ENCODE data around the gene AP1G1.
"Not testable (repeated sequence)": the region's sequence is repeated elsewhere in the genome, so short reads cannot be mapped to it uniquely, and the experiment has no call there.

AP1G1 gene

DNA sequence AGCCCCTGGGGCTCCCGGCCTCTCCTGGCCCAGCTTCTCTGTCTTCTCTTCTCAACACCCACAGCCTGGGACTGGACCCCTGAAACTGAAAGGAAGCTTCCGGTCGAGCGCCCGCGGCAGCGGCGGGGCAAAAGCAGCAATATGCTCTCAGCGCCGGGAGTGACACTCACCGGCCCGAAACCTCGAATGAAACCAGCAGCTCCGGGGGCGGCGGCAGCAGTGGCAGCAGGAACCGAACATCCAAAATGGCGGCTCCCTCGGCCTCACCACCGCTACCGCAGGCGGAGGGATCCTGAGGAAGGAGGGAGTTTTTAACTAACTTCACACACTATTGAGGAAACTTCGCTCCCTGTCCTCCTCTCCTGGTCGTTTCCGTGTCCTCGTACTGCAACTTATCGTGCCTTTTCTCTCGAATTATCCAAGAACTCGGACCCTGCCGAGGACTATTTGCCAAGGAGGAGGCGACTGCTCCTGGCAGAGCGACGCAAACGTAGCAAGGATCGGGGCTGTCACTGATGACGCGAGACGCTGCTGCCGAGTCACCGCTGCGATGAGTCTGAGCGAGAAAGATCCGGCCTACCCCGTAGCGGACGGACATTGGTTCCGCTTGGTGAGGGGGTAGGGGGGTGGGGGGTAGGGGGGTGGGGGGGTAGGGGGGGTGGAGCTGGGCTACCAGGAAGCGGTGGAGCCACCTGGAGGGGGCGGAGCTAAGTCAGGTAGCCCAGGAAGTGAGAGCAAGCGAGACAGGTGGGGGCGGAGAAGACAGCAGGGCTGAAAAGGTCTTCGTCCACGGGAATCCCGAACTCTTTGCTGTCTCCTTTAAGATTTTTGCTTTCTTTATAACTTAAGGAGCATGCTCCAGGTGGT, at the start of gene AP1G1:
AP1G1 (minus strand) TSS at position 242 of the 867 bp plus-strand sequence. CDS start 19,355 bp downstream, outside the sequence.
- peak; percentile 99 for DNase-seq

DNA sequence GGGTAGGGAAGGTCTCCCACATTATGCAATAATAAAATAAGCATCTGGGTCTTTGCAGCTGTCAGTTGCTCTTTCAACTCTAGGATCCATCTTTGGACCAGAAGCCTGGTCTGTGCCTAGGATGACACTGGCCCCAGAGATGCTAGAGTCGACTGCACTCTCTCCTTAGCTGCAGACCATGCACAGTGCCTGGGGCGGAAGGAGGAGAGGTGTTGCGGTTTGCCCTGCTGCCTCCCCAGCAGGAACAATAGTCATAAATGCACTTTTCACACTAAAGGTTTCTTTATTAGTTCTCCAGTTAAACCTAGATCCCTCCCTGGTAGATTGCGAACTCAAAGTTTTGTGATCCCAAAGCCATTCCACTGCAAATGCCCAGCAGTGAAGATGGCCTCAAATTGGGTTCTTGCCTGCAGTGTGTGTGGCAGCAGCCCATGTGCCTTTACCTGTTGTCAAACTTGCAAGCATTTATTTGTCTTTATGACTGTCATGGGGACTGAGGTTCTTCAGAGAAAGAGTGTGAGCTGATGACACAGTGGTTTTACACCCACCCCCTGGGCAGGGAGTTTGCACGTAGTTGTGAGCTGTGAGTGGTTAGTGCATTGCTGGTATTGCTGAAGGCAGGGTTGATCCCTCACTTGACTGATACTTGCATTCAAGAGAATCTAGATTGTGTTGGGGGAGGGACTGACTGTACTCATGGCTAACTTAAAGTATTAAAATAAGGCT, 47.5 kb upstream of the AP1G1 start:
- DNase-seq = no peak

DNA sequence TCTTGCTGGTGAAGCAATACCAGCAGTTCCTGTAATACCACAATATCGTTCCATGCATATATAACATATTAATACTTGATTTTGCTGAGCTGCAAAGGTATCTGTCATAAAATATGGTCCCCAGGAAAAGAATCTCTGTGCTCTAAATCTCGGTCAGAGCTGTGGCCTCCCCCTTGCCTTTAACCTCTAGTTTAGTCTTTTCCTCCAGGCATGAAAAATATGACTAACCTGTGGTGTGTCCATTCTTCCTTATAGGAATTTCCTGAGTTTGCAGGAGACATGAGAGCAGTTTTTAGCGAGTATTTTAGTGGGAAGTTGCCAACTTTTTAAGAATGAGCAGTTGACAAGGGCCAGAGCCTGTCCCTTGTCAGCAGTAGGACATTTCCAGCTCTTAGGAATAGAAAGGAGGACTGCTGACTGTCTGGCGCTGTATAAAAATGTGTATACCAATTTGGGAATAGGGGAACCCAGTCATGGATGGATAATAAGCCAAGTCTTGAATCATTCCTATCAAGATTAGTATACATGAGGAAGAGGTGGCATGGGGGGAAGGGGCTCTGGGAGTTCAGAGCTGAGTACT, 45.8 kb upstream of the AP1G1 start:
- DNase-seq = no peak

DNA sequence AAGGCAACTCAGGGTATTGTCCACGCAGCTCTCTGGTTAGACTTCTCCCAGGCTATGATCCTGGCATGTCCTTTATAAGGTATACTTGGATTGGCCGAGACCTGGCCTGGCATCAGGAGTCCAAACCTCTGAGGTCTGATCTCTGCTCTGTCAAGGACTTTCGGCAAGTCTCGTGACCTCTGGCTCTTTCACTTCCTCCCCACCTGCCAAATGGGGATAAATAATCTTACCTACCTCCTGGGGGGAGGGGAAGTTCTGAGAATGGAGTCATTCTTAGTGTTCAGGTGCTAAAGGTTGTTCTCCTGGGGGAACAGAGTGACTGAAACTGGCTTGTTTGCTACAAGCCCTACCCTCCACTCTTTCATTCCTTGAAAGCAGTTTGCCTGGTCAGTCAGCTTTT, 44.8 kb upstream of the AP1G1 start:
- DNase-seq = peak; percentile 96

DNA sequence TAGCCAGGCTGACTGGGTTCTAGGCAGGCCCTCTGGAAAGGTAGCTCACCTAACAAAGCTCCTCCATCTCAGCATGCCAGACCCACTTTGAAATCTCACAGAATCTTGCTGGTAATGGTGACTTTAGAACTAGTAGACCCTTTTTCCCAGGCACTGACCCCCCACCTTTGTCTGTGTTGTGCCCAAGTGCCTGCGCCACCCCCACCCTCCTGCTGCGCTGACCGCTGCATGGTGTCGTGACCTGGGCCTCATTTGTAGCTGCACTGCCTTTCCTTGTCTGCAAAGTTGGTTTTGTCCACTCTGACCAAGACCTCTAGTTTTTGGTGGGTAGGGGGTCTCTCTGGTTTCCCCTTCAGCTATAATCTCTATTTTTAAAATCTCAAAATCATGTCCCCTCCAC, 43.9 kb upstream of the AP1G1 start:
- no peak for DNase-seq

DNA sequence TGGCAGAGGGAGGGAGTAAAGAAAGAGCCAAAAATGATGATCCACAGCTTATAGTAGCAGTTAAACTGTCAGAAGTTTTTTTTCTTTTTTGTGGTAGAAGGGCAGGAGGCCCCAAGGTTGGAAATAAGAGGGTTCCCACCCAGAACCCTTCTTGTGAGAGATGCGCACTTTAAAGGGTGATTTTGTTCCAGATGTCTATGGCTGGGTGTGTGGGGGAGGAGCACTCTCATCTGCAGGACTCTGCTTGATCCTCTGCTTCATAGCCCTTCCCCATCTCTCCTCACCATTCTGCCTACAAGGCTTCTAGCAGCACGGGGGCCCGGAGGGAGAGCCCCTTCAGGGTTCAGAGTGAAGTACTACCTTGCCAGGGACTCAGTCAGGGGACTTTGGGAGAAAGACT, 43.5 kb upstream of the AP1G1 start:
- DNase-seq = no peak

DNA sequence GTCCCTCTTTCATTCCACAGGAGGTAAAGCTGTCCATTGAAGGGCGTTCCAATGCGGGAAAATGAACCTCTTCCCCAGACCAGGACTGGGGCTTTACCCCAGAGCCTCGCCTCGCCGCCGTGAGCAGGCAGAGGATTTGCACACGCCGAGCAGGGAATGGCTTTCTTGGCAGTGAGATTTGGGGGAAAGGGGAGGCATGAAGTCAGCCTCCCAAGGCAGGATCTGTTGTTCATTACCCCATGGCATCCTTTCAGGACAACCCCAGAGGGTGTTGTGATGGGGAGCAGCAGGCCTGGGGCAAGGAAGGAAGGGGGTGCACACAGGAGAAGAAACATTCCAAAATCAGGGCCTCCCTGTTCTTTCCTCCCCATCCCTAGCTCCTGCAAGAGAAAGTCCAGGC, 43.1 kb upstream of the AP1G1 start:
- DNase-seq = no peak

DNA sequence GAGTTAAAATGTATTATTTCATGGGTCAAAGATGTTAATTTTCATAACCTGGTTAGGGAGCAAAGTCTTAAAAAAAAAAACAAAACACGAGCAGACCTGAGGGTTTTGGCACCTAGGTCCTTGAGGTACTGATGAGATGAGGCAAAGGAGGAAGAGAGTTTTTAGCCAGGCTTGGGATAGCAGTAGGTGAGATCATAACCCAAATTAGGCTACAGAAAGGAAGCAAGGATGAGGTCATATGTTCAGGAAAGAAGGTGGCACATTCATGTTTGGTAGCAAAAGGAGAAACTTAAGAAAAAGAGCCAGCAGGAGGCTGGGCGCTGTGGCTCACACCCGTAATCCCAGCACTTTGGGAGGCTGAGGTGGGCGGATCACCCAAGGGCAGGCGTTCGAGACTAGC, 40.0 kb upstream of the AP1G1 start:
- no peak for DNase-seq

DNA sequence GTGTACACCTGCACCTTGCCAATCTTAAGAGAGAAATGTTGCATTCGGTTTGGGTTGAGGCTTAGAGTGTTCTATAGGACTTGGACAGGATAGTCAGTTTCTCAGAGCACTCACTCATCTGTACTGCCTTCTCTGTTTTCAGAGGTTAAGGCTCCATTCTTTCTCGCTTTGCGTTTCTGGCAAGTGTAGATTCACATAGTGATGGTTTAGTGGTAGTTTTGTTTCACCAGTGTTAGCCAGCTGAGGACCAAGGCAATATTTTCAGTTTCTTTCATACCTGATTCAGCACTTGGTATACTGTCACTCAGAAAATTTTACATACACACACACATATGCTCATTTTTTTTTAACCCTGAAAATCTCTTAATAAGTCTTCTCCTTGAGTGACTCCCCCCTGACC, 38.5 kb upstream of the AP1G1 start:
- no peak for DNase-seq

DNA sequence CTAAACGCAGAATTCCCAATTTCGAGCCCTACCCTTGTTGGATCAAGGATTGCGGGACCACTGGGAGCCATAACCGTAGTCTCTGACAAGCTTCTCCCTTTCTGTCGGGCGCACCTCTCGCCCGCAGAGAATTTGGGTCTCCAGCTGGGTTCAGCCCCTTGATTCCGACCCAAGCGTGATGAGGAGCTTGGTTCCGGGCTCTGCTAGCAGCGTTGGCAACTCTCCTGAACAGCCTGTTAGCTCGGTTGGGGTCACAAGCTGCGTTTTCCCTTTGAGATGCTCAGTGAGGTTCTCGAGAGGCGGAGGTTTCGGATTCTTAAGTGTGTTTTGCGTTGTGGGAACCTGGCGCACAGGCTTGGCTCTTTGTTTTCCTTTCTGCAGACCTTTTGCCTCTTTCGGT, 37.8 kb upstream of the AP1G1 start:
- peak; percentile 59 for DNase-seq

DNA sequence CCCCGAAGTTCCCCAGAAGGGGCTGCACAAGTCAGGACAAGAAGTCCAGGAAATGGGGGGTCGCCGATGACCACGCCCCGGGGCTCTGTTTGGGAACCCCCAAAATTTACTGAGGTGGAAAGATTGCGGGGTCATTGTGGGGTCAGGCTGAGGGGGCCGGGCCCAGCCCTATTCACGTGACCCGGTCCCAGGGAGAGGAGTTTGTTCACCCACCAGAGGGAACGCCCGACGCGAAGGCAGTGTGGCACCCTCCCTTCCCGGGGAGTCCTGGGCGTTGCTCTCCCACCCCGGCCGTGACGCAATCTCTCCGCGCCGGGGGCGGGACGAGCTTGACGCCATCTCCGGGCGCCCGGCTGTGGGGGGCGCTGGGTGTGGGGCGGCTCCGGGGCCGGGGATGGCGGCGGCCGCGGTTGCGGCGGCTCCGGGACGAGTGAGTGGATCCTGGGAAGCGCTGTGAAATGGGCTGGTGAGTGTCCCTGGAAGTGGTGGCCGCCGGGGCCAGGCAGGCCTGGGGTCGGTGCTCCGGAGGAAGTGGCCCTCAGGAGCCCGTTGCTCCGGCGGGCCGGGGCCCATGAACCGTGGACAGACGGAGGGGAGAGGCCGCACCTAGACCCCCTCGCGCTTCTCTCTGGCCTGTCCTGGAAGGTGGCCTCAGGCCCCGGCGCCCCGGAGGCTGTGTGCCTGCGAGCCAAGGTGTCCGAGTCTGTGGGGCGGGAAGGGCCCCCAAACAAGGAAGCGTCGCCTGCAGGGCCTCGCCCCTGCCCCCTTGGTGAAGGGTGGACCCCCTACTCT, 37.2 kb upstream of the AP1G1 start, which contains the start of gene ATXN1L:
ATXN1L (plus strand) TSS at position 338 of the 792 bp plus-strand sequence. CDS start 3,765 bp downstream, outside the sequence.
- DNase-seq = peak; percentile 98

DNA sequence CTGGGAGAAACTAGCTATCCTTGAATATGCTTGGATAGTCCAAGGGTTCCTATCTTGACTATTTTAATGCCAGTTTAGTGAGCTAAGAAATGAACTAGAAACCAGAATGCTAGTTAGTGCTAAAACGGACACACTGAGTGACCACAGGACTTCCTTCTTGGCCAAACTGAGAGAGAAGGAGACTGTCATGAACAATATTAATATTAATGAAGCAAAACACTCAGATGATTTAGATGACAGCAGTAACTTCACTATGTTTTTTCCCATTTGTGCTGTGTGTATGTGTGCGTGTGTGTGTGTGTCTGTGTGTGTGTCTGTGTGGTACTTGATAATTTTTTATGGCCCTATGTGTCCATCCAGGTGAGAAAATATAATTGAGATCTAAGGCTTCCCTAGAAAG, 34.9 kb upstream of the AP1G1 start:
- DNase-seq = no peak

DNA sequence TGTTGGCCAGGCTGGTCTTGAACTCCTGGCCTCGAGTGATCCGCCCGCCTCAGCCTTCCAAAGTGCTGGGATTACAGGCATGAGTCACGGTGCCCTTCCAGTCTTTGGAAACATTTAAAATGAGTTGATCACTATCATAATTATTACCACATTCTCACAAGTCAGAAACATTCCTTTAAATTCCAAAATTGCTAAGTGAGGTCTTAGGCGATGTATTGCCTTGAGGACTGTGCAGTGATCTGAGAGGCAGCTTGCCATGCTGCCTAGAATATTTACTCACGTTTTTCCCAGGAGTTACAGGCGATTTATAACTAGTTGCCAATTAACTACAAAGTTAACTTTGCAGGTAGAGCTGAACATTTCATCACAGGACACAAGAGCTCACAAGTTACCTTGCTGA, 31.4 kb upstream of the AP1G1 start:
- DNase-seq = no peak

DNA sequence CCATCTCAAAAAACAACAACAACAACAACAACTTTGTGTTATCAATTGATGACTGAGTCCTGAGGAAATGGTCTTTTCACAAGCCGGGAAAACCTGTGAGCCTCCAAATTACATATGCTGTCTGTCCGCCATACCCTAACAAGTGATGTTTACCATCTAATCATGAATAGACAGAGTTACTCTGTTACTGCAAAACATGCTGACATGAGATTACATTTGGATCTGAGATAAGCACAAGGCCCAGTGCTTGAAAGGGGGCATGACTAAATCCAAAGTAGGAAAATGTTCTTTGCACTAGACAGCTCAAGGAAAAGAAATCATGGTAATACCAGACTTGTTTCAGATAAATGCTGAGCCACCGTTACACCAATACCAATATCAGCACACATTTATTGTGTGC, 28.5 kb upstream of the AP1G1 start:
- DNase-seq = no peak

DNA sequence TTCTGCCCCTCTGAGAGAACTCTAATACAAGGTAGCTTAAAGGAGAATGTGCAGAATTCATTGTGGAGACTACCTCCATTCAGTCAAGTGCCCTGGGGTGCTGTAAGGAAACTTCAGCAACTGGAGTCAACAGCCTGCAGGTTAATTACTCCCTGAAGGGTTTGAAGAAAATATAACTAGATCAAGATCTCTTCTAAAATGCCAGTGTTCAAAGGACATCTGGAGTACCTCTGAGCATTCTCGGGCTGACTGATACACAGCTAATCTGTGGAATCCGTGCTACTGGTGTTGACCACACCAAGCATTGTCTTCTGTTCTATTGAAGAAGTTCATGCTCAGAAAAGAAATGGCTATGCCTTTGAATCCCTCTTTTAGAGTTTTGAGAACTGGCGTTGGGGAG, 25.7 kb upstream of the AP1G1 start:
- DNase-seq = no peak

DNA sequence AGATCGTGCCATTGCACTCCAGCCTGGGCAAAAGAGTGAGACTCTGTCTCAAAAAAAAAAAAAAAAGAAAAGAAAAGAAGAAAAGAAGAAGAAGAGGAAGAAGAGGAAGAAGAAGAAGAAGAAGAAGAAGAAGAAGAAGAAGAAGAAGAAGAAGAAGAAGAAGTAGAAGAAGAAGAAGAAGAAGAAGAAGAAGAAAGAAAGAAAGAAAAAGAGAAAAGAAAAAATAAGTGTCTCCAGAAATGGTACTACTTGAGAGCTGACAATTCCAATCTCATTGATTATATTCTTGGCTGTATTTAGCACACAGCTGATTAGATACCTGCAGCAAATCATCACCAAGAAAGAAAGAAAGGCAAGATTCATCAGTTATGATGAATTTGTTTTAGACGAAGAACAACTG, 23.5 kb upstream of the AP1G1 start:
- not testable (repeated sequence) for DNase-seq

DNA sequence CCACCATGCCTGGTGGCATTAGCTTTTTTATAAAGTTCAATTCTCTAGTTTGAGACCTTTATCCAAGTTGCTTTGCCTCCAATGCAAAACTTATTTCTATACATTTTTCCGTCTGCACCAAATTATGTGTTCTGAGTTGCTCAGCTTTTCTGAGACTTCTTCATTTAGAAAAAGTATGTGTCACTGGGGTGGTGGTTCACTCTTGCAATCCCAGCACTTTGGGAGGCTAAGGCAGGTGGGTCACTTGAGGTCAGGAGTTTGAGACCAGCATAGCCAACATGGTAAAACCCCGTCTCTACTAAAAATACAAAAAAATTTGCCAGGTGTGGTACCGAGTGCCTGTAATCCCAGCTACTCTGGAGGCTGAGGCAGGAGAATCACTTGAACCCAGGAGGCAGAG, 23.1 kb upstream of the AP1G1 start:
- not testable (repeated sequence) for DNase-seq

DNA sequence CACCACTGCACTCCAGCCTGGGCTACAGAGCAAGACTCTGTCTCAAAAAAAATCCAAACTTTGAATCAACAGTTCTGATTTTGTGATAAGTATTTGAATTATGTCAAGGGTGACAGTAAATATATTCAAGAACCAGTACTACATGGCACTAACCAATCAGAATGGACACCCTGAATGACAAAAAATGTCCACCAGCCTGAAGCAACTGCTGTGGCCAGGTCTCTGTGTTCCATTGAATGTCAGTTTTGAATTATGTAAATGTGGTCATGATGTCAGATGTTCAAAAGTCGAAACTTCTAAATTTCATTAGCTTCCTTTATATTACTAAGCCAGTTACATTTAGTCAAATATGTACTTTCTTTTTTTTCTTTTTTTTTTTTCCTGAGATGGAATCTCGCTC, 21.7 kb upstream of the AP1G1 start:
- no peak for DNase-seq

DNA sequence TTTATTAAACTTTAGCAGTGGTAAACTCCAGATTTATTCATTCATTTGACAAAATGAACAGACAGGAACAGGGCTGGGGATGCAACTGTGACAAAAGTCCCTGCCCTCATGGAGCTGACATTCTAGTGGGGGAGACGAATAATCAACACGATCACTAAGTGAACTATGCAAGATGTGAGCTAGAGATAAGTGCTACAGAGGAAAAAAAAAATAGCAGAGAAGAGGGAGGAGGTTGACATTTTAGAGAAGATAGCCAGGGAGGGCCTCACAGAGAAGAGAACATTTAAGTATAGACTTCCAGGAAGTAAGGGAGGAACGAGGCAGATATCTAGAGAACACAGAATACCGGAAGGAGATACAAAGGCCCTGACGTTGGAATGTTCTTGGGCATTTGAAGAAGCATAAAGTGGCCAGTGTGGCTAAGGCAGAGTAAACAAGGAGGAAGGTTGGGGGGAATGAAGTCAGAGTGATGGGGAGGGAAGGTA, 17.9 kb upstream of the AP1G1 start:
- no peak for DNase-seq

DNA sequence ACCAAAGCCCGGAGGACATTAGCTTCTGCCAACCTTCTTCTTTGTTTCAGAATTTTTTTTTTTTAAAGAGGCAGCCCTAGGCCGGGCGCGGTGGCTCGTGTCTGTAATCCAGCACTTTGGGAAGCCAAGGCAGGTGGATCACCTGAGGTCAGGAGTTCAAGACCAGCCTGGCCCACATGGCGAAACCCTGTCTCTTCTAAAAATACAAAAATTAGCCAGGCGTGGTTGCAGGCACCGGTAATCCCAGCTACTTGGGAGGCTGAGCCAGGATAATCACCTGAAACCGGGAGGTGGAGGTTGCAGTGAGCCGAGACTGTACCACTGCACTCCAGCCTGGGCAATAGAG, 8.5 kb upstream of the AP1G1 start:
- peak; percentile 46 for DNase-seq

DNA sequence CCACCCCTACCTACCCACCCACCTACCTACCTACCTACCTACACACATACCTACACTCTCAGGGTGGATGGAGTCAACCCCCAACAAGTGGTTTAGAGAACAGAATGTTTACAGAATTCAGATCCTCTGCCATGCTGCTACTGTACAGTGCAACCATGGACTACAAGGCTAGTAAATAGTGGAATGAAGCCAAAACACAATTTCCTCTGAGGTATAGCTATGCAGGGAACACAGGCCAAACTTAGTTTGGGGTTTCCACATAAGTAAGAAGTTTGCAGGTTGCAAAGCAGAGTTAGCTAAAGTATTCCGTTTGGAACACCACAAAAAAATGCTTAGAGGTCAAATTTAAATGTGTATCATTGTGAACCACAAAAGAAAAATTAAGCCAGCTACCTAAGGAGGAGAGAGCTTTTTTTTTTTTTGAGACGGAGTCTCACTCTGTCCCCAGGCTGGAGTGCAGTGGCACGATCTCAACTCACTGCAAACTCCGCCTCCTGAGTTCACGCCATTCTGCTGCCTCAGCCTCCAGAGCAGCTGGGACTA, 2.7 kb upstream of the AP1G1 start:
- peak; percentile 59 for DNase-seq

DNA sequence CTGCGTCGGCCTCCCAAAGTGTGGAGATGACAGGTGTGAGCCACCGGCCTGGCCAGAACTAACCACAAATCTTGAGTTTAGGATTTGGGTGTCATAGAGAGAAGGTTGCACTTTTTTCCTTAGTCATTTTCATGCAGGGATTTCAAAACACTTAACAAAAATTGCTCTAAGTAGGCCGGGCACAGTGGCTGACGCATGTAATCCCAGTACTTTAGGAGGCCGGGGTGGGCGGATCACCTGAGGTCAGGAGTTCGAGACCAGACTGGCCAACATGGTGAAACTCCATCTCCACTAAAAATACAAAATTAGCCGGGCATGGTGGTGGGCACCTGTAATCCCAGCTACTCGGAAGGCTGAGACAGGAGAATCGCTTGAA, 1.5 kb upstream of the AP1G1 start:
- DNase-seq = not testable (repeated sequence)

All from RPMI8226 (cell line).